ENCODE data around the gene TSPAN14. TPM values are rescaled to one million over a fixed set of nuclear protein-coding genes. Genes with fewer than 3 reads are reported as not detected.

Gene TSPAN14
- total RNA-seq, 3 donors from 2014 or later (not counting 1 experiment from before 2014, with no cell fraction given): 126 to 180 (median 173) TPM

- H3K27ac ChIP-seq (ENCODE audit: low read length): no peak overlapping the region
These were observed 62.5 kb downstream of the TSPAN14 start for GRCh38 chr10:80516506-80517075.

GRCh38 chr10:80517416-80518142 lies 63.5 kb downstream of the TSPAN14 start:
- H3K27me3 Mint-ChIP-seq (ENCODE audit: low read depth in 2 of 2): no peaks in the 10 kb centered on the region
- H3K4me3 Mint-ChIP-seq: no peak overlapping the region
- Histone ChIP-seq H3K27ac (ENCODE audit: low read length) (no peak overlapping the region), H3K4me3 (ENCODE audit: low read length) (no peak overlapping the region), H3K36me3 (ENCODE audit: control insufficient read depth, insufficient read depth, low read length) (peaks cover 84% of the 10 kb centered on the region), H3K27me3 (ENCODE audit: control insufficient read depth, insufficient read depth, low read length) (no peaks in the 10 kb centered on the region), H3K9me3 (ENCODE audit: control insufficient read depth, insufficient read depth, low read length) (no peaks in the 10 kb centered on the region), H3K4me1 (ENCODE audit: control insufficient read depth, insufficient read depth, low read length) (peaks cover 20% of the 10 kb centered on the region)
- peaks cover 38 to 46% of the 10 kb centered on the region in 2 donors for H3K4me1 Mint-ChIP-seq
- peaks cover 11% of the 10 kb centered on the region for H3K36me3 Mint-ChIP-seq
- no peaks in the 10 kb centered on the region for H3K9me3 Mint-ChIP-seq
- 95% methylated on average over 21 of the region's 21 CpGs for WGBS (ENCODE audit: insufficient coverage)
- TF ChIP-seq CTCF (IDR thresholded peaks at IDR 0.05): no peak
- ATAC-seq (no peak), DNase-seq (no peak)
- intact Hi-C loops (cut with micrococcal nuclease): no loop called here
- peak overlapping the region; percentile 76 to 81 for H3K27ac Mint-ChIP-seq

More at GRCh38 chr10:80516506-80517075, 62.5 kb downstream of the TSPAN14 start:
- H3K36me3 Mint-ChIP-seq: peaks cover 11% of the 10 kb centered on the region
- H3K9me3 Mint-ChIP-seq: no peaks in the 10 kb centered on the region
- WGBS (ENCODE audit: insufficient coverage): 86% methylated on average over 6 of the region's 6 CpGs
- no peaks in the 10 kb centered on the region for H3K27me3 Mint-ChIP-seq (ENCODE audit: low read depth in 2 of 2)
- no peak for TF ChIP-seq CTCF (IDR thresholded peaks at IDR 0.05)
- peaks cover 24% of the 10 kb centered on the region for H3K4me1 ChIP-seq (ENCODE audit: control insufficient read depth, insufficient read depth, low read length)
- H3K4me3 Mint-ChIP-seq: no peak overlapping the region
- no peaks in the 10 kb centered on the region for H3K9me3 ChIP-seq (ENCODE audit: control insufficient read depth, insufficient read depth, low read length)
- peaks cover 48 to 53% of the 10 kb centered on the region in 2 donors for H3K4me1 Mint-ChIP-seq
- no peak overlapping the region for H3K4me3 ChIP-seq (ENCODE audit: low read length)
- intact Hi-C loops (cut with micrococcal nuclease): no loop called here
- DNase-seq (no peak), ATAC-seq (no peak)
- no peaks in the 10 kb centered on the region for H3K27me3 ChIP-seq (ENCODE audit: control insufficient read depth, insufficient read depth, low read length)
- H3K27ac Mint-ChIP-seq: peak overlapping the region; percentile 79 to 81
- H3K36me3 ChIP-seq (ENCODE audit: control insufficient read depth, insufficient read depth, low read length): peaks cover 93% of the 10 kb centered on the region

GRCh38 chr10:80518143-80518806 lies 64.2 kb downstream of the TSPAN14 start:
- H3K9me3 ChIP-seq (ENCODE audit: control insufficient read depth, insufficient read depth, low read length): no peaks in the 10 kb centered on the region
- H3K4me1 ChIP-seq (ENCODE audit: control insufficient read depth, insufficient read depth, low read length): peaks cover 20% of the 10 kb centered on the region
- Mint-ChIP-seq H3K27me3 (ENCODE audit: low read depth in 2 of 2) (no peaks in the 10 kb centered on the region), H3K36me3 (peaks cover 11% of the 10 kb centered on the region), H3K9me3 (no peaks in the 10 kb centered on the region), H3K27ac (peak overlapping the region; percentile 76 to 81), H3K4me3 (no peak overlapping the region), H3K4me1 (peaks cover 37 to 46% of the 10 kb centered on the region in 2 donors)
- peaks cover 77% of the 10 kb centered on the region for H3K36me3 ChIP-seq (ENCODE audit: control insufficient read depth, insufficient read depth, low read length)
- intact Hi-C loops (cut with micrococcal nuclease): no loop called here
- ATAC-seq: no peak
- H3K4me3 ChIP-seq (ENCODE audit: low read length): no peak overlapping the region
- H3K27ac ChIP-seq (ENCODE audit: low read length): no peak overlapping the region
- no peak for TF ChIP-seq CTCF (IDR thresholded peaks at IDR 0.05)
- DNase-seq: no peak
- no peaks in the 10 kb centered on the region for H3K27me3 ChIP-seq (ENCODE audit: control insufficient read depth, insufficient read depth, low read length)
- WGBS (ENCODE audit: insufficient coverage): 94% methylated on average over 12 of the region's 17 CpGs
